Fibroblast of pulmonary artery (primary cell): ENCODE data around the gene NSRP1.

Experiments
- DNase-seq: peaks from one replicate; pipeline ENCODE4 v3.0.0-alpha.2; 2010; ENCODE audit warnings: low read depth
- H3K4me3 ChIP-seq: replicated peaks from 2 replicates; pipeline ENCODE4 v1.5.1; 2011; ENCODE audit warnings: low read depth, mild to moderate bottlenecking, control low read depth, low read length, moderate library complexity
- TF ChIP-seq, protein P1 (sequence below): IDR thresholded peaks from 2 replicates; pipeline ENCODE4 v1.5.1; 2011; ENCODE audit warnings: mild to moderate bottlenecking, control low read depth, low read length, inconsistent platforms; ENCODE audit errors: missing control alignments

The NSRP1 gene

GRCh38 chr17:30116661-30117551 is at the start of gene NSRP1:
TSS of gene NSRP1 (plus strand) at chr17:30116816. CDS start at chr17:30116844, 28 bp downstream.
- TF ChIP-seq, protein P1, sequence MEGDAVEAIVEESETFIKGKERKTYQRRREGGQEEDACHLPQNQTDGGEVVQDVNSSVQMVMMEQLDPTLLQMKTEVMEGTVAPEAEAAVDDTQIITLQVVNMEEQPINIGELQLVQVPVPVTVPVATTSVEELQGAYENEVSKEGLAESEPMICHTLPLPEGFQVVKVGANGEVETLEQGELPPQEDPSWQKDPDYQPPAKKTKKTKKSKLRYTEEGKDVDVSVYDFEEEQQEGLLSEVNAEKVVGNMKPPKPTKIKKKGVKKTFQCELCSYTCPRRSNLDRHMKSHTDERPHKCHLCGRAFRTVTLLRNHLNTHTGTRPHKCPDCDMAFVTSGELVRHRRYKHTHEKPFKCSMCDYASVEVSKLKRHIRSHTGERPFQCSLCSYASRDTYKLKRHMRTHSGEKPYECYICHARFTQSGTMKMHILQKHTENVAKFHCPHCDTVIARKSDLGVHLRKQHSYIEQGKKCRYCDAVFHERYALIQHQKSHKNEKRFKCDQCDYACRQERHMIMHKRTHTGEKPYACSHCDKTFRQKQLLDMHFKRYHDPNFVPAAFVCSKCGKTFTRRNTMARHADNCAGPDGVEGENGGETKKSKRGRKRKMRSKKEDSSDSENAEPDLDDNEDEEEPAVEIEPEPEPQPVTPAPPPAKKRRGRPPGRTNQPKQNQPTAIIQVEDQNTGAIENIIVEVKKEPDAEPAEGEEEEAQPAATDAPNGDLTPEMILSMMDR: no peak
- H3K4me3 ChIP-seq: peak within 1 kb of the TSS; percentile 71
- DNase-seq: peak; percentile 97

DNA sequence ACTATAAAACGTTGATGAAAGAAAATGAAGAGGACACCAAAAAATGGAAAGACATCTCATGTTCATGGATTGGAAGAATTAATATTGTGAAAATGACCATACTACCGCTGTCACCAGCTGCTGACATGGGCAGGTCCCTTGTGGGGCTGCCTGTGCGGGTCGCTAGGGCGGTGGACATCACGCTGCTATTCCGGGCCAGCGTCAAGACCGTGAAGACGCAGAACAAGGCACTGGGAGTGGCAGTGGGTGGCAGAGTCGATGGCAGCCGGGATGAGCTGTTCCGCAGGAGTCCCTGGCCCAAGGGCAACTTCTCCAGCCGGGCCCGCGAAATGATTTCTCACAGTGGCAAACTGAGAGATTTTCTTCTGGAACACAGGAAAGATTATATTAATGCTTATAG is 48.2 kb upstream of the NSRP1 start:
- H3K4me3 ChIP-seq: no peak overlapping the region
- TF ChIP-seq, protein P1: no peak
- DNase-seq: no peak

DNA sequence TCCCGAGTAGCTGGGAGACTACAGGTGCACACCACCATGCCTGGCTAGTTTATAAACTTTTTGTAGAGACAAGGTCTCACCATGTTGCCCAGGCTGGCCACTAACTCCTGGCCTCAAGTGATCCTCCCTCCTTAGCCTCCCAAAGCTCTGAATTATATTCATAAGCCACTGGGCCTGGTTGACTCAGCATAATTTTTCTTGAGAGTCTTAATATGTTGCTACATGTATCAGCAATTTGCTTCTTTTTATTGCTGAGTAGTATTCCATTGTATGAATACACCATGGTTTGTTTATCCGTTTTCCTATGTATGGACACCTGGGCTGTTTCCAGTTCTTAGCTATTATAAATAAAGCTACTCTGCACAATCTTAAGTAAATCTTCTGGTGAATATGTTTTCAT is 42.4 kb upstream of the NSRP1 start:
- TF ChIP-seq, protein P1: no peak
- DNase-seq: no peak
- H3K4me3 ChIP-seq: no peak overlapping the region

GRCh38 chr17:30074730-30075129 is 41.9 kb upstream of the NSRP1 start:
- no peak for DNase-seq
- H3K4me3 ChIP-seq: no peak overlapping the region

GRCh38 chr17:30082773-30083172 is 33.8 kb upstream of the NSRP1 start:
- TF ChIP-seq, protein P1: no peak
- no peak overlapping the region for H3K4me3 ChIP-seq

More at GRCh38 chr17:30074730-30075129, 41.9 kb upstream of the NSRP1 start:
- TF ChIP-seq, protein P1: no peak

GRCh38 chr17:30084788-30085187 is 31.8 kb upstream of the NSRP1 start:
- no peak overlapping the region for H3K4me3 ChIP-seq
- no peak for DNase-seq
- TF ChIP-seq, protein P1: no peak

More at GRCh38 chr17:30082773-30083172, 33.8 kb upstream of the NSRP1 start:
- no peak for DNase-seq
